Mucosa of descending colon (tissue), 3 donors: ENCODE measurements around the gene ELF3. TPM values are rescaled to one million over a fixed set of nuclear protein-coding genes. Genes with fewer than 3 reads are reported as not detected.
"Not testable (repeated sequence)": the region's sequence is repeated elsewhere in the genome, so short reads cannot be mapped to it uniquely, and the experiment has no call there.

Source experiments
- ATAC-seq: fragments of 200-7000 bp; cut with Tn5 transposase; one replicate; pipeline ENCODE4 v1.9.1; 2020; ENCODE audit warnings: mild to moderate bottlenecking, moderate library complexity
- DNase-seq, 3 donors: peaks; one replicate each; pipeline ENCODE4 v3.0.0-alpha.2; 2020
- H3K36me3 ChIP-seq: fragments of 200-600 bp; one replicate; pipeline ENCODE4 v1.8.0; 2021; ENCODE audit warnings: low read depth, mild to moderate bottlenecking
- H3K4me1 ChIP-seq: fragments of 200-600 bp; one replicate; pipeline ENCODE4 v1.8.0; 2021; ENCODE audit warnings: low read depth, mild to moderate bottlenecking
- H3K4me3 ChIP-seq: fragments of 200-600 bp; one replicate; pipeline ENCODE4 v1.8.0; 2021; ENCODE audit warnings: mild to moderate bottlenecking
- H3K9me3 ChIP-seq: fragments of 200-600 bp; one replicate; pipeline ENCODE4 v1.8.0; 2021; ENCODE audit warnings: mild to moderate bottlenecking
- CTCF ChIP-seq: fragments of 200-600 bp; IDR thresholded peaks from one replicate; pipeline ENCODE4 v1.8.0; 2022; ENCODE audit warnings: antibody characterized with exemption, mild to moderate bottlenecking
- intact Hi-C, 2 donors: fragments of 100-400 bp; cut with DNase I in 1 of 2; cut with micrococcal nuclease in 1 of 2; formaldehyde crosslinking; loops; one replicate each; pipeline versions ENCODE4 v1.11.0 to v1.11.1; 2022; cut with DNase I, micrococcal nuclease
- long read RNA-seq, 2 donors: library from polyadenylated mRNA; unstranded; transcript quantifications; one replicate each; pipeline ENCODE4 v2.0.0, GENCODE V29; 2019 to 2021
- total RNA-seq, 3 donors: library from RNA; stranded (reverse); fragmentation: NEBNext Ultra II Directional in 2 of 3; extraction: Animal tissue kit (Norgen Biotek cat#: 25700) in 2 of 3; gene quantifications; one replicate each; pipeline versions ENCODE4 v1.2.1 to v1.2.4, GENCODE V29; 2021 to 2023
- donor health status: DM: no; HTN: no; CAD: no; lungs with moderate emphysema.
- donor health status: DM: no; HTN: no; CAD: no.
- donor health status: DM: no; HTN: yes; CAD: no.

Gene ELF3
- total RNA-seq: 1,000 to 10,000 TPM in 2 of 3 donors, 100 to 1,000 TPM in 1; 623 to 1,741 (median 1,105) TPM
- long read RNA-seq, donor 1, full-length matches to known transcripts: 426 of 546 reads
- long read RNA-seq, donor 1, partial matches to known transcripts: 24 of 546 reads
- long read RNA-seq, donor 1, other reads (novel, unspliced or antisense): 96 of 546 reads
- long read RNA-seq, donor 2, full-length matches to known transcripts: 480 of 623 reads
- long read RNA-seq, donor 2, partial matches to known transcripts: 29 of 623 reads
- long read RNA-seq, donor 2, other reads (novel, unspliced or antisense): 114 of 623 reads

GRCh38 chr1:202010180-202011015, at the start of gene ELF3:
Gene ELF3 (plus strand): TSS chr1:202010587. CDS start chr1:202011137, 550 bp downstream.
- TF ChIP-seq CTCF: no peak
- Histone ChIP-seq H3K4me3 (peak within 1 kb of the TSS; percentile 81), H3K36me3 (no peaks in the 10 kb centered on the region), H3K9me3 (no peaks in the 10 kb centered on the region), H3K4me1 (no peaks in the 10 kb centered on the region)
- intact Hi-C loops: no loop called here
- ATAC-seq: peak; percentile 69
- peak; percentile 91 to 92 (median 91) for DNase-seq

DNA sequence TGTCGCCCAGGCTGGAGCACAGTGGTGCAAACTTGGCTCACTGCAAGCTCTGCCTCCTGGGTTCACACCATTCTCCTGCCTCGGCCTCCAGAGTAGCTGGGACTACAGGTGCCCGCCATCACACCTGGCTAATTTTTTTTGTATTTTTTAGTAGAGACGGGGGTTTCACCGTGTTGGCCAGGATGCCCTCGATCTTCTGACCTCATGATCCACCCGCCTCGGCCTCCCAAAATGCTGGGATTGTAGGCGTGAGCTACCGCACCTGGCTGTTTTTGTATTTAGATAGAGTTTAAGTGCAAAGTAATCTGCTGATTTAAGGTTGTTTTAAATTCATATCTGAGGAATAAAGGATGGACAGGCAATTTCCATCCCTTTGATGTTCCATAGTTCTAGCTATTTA, 48.0 kb upstream of the ELF3 start:
- peaks cover 23% of the 10 kb centered on the region for H3K36me3 ChIP-seq
- H3K9me3 ChIP-seq, intact Hi-C loops, H3K4me3 ChIP-seq, H3K4me1 ChIP-seq, DNase-seq, ATAC-seq: not testable (repeated sequence)

DNA sequence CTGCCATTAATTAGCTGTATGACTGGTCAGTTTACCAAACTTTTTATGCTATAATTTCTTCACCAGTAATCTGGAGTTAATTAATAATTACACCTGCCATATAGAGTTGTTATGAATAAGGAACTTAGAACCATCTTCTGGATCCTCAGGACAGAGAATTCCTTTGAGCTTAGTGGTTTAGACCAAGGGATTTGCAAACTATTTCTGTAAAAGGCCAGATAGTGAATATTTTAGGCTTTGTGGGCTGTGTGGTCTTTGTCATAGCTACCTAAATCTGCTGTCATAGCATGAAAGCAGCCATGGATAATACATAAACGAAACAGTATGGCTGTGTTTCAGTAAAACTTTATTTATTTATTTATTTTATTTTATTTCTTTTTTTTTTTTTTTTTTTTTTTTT, 46.1 kb upstream of the ELF3 start:
- ATAC-seq: no peak
- H3K4me3 ChIP-seq: no peak overlapping the region
- intact Hi-C loops: no loop called here
- H3K9me3 ChIP-seq: no peaks in the 10 kb centered on the region
- no peak for TF ChIP-seq CTCF
- peaks cover 18% of the 10 kb centered on the region for H3K36me3 ChIP-seq
- H3K4me1 ChIP-seq: no peaks in the 10 kb centered on the region
- DNase-seq: no peak

- DNase-seq (no peak), ATAC-seq (no peak)
- H3K9me3 ChIP-seq: no peaks in the 10 kb centered on the region
- peaks cover 18% of the 10 kb centered on the region for H3K36me3 ChIP-seq
- intact Hi-C loops: no loop called here
- no peaks in the 10 kb centered on the region for H3K4me1 ChIP-seq
- TF ChIP-seq CTCF: no peak
- H3K4me3 ChIP-seq: no peak overlapping the region
Observed at GRCh38 chr1:201966171-201966570, 44.2 kb upstream of the ELF3 start.

GRCh38 chr1:201968202-201968925, 42.0 kb upstream of the ELF3 start:
- DNase-seq (no peak), ATAC-seq (no peak)
- no peaks in the 10 kb centered on the region for H3K9me3 ChIP-seq
- H3K4me3 ChIP-seq: no peak overlapping the region
- H3K36me3 ChIP-seq: peaks cover 9% of the 10 kb centered on the region
- H3K4me1 ChIP-seq: no peaks in the 10 kb centered on the region
- TF ChIP-seq CTCF: no peak
- intact Hi-C loops: no loop called here
